Skeletal muscle satellite cell (primary cell): ENCODE data around the gene UBQLN1.
"Not testable (repeated sequence)": the region's sequence is repeated elsewhere in the genome, so short reads cannot be mapped to it uniquely, and the experiment has no call there.

ENCODE experiments used
- H3K27me3 ChIP-seq: 2 replicates; pipeline ENCODE4 v1.7.0; 2013; ENCODE audit warnings: low read length; ENCODE audit not compliant: control insufficient read depth, insufficient read depth
- H3K36me3 ChIP-seq: 2 replicates; pipeline ENCODE4 v1.7.0; 2013; ENCODE audit warnings: mild to moderate bottlenecking, control low read depth, low read length; ENCODE audit not compliant: insufficient read depth
- H3K4me1 ChIP-seq: 2 replicates; pipeline ENCODE4 v1.7.0; 2013; ENCODE audit warnings: low read length; ENCODE audit not compliant: control insufficient read depth, insufficient read depth
- H3K4me2 ChIP-seq: 2 replicates; pipeline ENCODE4 v1.7.0; 2013; ENCODE audit warnings: mild to moderate bottlenecking, low read length
- H3K4me3 ChIP-seq: 2 replicates; pipeline ENCODE4 v1.7.0; 2013; ENCODE audit warnings: low read length
- H3K9ac ChIP-seq: 2 replicates; pipeline ENCODE4 v1.7.0; 2013; ENCODE audit warnings: mild to moderate bottlenecking, low read depth, low read length, moderate library complexity
- H3K9me3 ChIP-seq: replicated peaks from 2 replicates; pipeline ENCODE4 v1.7.0; 2013; ENCODE audit warnings: mild to moderate bottlenecking, control low read depth, low read length

The UBQLN1 gene

DNA sequence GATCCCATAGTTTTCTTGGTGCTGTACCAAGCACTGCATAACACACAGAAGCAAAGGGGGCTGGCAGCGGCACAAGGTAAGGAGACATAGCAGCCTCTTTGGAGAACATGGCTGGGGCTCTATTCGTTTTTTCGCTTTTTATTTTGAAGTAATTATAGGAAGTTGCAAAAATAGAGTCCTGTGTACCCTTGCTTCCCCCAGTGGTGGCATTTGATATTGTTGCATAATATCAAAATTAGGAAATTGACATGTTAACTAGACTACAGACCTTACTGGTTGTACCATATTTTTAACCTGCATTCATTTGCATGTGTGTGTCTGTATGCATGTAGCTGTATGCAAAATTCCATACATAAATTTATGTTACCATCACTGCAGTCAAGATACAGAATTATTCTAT lies 6.6 kb upstream of the UBQLN1 start:
- no peak overlapping the region for H3K9ac ChIP-seq
- H3K9me3 ChIP-seq: no peaks in the 10 kb centered on the region
- no peak overlapping the region for H3K4me2 ChIP-seq
- no peaks in the 10 kb centered on the region for H3K4me1 ChIP-seq
- H3K36me3 ChIP-seq: no peaks in the 10 kb centered on the region
- no peak overlapping the region for H3K4me3 ChIP-seq
- H3K27me3 ChIP-seq: no peaks in the 10 kb centered on the region

DNA sequence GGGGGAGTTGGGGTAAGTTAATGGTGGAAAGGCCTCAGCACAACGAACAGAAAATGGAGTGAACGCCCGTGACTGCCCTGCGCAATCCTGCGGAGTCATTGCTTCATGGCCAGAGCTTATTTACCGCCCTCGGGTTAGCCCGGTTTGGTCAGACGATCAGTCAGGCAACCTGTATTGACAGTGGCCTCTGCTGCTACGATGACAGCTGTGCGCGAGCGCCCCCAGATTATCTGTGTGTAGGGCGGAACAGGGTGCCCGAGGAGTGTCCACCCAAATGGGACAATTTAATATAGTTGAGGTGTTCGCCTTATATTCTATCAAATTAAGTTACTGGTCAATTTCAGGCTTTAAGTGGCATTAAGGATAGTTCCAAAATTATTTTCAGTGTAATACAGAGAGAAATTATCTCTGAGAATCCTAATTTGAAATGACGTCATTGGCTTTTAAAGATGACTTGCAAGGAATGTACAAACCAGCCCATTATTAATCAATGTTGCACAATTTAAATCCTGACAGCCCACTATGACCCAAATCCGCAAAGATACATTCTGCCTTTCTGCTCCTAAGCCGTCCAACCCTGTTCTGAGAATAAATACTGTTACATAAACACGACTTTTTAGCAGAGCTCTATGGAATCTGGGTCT lies 879 bp upstream of the UBQLN1 start:
- Histone ChIP-seq H3K9me3 (no peaks in the 10 kb centered on the region), H3K4me2 (peak overlapping the region; percentile 96), H3K9ac (peak overlapping the region; percentile 98), H3K4me1 (peaks cover 13% of the 10 kb centered on the region), H3K36me3 (peaks cover 3% of the 10 kb centered on the region), H3K27me3 (no peaks in the 10 kb centered on the region), H3K4me3 (peak overlapping the region; percentile 93)

DNA sequence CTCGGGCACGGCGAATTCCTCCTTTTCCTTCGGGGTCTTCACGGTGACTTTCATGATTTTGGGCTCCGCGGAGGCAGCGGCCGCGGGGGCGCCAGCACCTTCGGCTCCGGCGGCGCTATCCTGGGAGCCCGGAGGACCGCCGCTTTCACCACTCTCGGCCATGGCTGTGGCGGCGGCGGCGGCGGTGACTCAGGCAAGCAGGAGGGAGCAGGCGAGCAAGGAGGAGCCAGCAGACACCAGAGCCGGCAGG lies 315 bp downstream of the UBQLN1 start:
- H3K36me3 ChIP-seq: peaks cover 3% of the 10 kb centered on the region
- peak overlapping the region; percentile 96 for H3K4me2 ChIP-seq
- peak overlapping the region; percentile 93 for H3K4me3 ChIP-seq
- H3K4me1 ChIP-seq: peaks cover 13% of the 10 kb centered on the region
- H3K9ac ChIP-seq: peak overlapping the region; percentile 98
- no peaks in the 10 kb centered on the region for H3K9me3 ChIP-seq
- H3K27me3 ChIP-seq: no peaks in the 10 kb centered on the region

DNA sequence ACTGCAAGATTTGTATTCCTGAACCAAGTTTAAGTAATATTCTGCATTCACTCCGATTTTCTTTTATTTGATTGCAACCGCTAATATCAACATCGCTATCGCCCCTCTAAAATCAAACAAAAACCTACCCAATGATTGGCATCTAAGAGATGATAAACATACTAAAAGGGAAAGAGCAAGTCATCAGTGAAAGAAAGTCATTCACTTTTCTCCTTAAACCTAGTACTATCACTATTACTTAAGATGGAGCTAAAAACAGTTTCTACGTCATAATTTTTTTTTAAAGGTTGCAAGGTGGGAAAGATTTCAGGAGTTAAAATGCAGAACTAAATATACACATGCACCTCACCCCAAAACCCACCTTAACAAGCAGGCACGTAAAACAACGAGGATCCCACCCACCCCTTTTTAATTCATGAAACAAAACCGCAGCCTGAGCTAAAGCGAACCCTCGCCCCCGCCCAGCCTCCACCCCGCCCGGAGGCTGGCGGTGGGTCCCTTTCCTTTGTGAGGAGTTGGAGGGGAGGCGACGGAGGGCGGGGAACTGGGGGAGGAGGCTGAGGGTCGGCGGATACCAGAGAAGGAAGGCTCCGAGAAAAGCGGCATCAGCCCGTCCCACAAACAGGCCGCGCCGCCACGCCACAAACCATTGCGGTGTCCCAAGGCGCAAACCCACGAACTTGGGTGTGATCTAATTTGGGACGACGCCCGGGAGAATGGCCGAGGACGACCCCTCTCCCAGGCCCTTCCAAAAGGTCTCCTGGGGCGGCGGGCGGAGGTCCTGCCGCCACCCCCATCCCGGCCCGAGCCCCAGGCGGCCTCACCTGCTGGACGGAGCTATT lies 861 bp downstream of the UBQLN1 start:
- Histone ChIP-seq H3K9ac (peak overlapping the region; percentile 98), H3K9me3 (no peaks in the 10 kb centered on the region), H3K4me1 (peaks cover 18% of the 10 kb centered on the region), H3K36me3 (peaks cover 3% of the 10 kb centered on the region), H3K27me3 (no peaks in the 10 kb centered on the region), H3K4me2 (peak overlapping the region; percentile 96), H3K4me3 (peak overlapping the region; percentile 93)

DNA sequence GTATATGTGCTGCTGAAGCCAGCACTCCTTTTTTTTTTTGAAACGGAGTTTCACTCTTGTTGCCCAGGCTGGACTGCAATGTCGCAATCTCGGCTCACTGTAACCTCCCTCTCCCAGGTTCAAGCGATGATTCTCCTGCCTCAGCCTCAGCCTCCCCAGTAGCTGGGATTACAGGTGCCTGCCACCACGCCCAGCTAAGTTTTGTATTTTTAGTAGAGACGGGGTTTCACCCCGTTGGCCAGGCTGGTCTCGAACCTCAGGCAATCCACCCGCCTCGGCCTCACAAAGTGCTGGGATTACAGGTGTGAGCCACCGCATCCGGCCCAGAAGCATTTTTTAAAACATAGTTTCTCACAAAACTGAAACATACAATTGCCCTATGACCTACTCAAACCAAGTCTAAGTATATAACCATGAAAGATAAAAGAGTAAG lies 2.5 kb downstream of the UBQLN1 start:
- not testable (repeated sequence) for H3K4me3 ChIP-seq, H3K9ac ChIP-seq, H3K27me3 ChIP-seq, H3K9me3 ChIP-seq, H3K36me3 ChIP-seq
- peaks cover 30% of the 10 kb centered on the region for H3K4me1 ChIP-seq
- H3K4me2 ChIP-seq: peak overlapping the region; percentile 96

DNA sequence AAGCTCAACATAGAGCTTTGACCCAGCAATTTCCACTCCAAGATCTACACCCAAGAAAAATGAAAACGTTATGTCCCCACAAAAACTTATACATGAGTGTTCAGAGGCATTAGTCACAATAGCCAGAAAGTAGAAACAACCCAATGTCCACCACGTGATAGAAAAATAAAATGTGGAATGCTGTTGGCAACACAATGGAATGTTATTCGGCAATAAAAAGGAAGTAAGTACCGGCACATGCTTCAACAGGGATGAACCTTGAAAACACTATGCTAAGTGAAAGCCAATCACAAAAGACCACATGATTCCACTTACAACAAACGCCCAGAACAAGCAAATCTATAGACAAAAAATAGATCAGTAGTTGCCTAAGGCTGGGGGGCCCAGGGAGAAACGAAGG lies 6.0 kb downstream of the UBQLN1 start:
- Histone ChIP-seq H3K9me3 (no peaks in the 10 kb centered on the region), H3K4me1 (peaks cover 37% of the 10 kb centered on the region), H3K9ac (no peak overlapping the region), H3K27me3 (no peaks in the 10 kb centered on the region), H3K36me3 (peaks cover 3% of the 10 kb centered on the region), H3K4me3 (peak overlapping the region; percentile 38), H3K4me2 (peak overlapping the region; percentile 72)

DNA sequence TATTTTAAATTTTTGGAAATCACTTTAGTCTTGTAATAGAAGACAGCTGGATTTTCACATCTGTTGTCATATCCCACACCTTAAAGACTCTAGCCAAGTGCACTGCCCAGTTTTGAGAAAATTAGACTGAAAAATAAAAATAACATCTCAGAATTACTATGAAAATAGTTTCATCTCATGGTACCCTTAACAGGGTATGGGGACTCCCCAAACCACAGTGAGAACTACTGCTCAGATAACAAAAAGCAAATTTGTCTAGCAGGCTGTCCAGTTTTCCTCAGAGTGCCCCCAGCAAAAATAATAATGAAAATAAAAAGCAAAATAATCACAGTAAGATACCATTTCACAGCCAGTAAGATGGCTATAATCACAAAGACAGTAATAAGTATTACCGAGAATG lies 6.5 kb downstream of the UBQLN1 start:
- H3K9me3 ChIP-seq: no peaks in the 10 kb centered on the region
- no peaks in the 10 kb centered on the region for H3K27me3 ChIP-seq
- peak overlapping the region; percentile 72 for H3K4me2 ChIP-seq
- H3K36me3 ChIP-seq: peaks cover 3% of the 10 kb centered on the region
- peak overlapping the region; percentile 15 for H3K9ac ChIP-seq
- H3K4me3 ChIP-seq: peak overlapping the region; percentile 38
- H3K4me1 ChIP-seq: peaks cover 36% of the 10 kb centered on the region

DNA sequence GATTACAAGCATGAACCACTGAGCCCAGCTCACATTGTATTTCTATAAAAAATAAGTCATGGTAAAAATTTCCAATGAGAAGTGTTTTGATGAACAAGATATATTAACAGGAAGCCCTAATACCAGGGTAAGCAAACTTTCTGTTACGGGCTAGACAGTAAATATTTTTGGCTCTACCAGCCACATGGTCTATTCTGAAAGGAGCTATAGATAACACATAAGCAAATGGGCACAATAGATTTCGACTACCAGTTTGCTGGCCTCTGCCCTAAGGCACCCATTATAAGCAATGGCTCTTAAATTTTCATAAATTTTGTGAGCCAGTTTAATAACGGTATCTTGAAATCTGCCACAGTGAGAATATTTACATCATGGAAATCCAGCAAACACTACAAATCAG lies 8.1 kb downstream of the UBQLN1 start:
- no peaks in the 10 kb centered on the region for H3K27me3 ChIP-seq
- H3K9me3 ChIP-seq: no peaks in the 10 kb centered on the region
- no peak overlapping the region for H3K9ac ChIP-seq
- H3K4me1 ChIP-seq: peaks cover 30% of the 10 kb centered on the region
- no peak overlapping the region for H3K4me2 ChIP-seq
- no peak overlapping the region for H3K4me3 ChIP-seq
- H3K36me3 ChIP-seq: no peaks in the 10 kb centered on the region

DNA sequence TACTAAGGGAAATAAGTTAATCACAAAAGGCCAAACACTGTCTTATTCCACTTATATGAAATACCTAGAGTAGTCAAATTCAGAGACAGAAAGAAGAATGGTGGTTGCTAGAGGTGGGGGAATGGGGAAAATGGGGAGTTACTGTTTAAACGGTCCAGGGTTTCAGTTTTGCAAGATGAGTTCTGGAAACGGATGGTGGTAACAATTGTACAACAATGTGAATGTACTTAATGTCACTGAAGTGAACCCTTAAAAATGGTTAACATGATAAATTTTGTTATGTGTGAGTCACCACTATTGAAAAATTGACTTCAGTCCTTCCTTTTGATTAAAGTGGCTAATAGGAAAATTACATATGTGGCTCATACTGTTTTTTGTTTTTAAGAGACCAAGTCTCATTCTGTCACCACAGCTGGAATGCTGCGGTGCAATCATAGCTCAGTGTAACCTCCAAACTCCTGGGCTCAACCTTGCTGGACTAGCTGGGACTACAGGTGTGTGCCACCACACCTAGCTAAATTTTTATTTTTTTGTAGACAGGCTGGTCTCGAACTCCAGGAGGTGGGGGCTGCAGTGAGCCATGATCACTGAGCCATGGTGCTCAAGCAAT lies 8.7 kb downstream of the UBQLN1 start:
- Histone ChIP-seq H3K9me3 (no peaks in the 10 kb centered on the region), H3K27me3 (no peaks in the 10 kb centered on the region), H3K9ac (no peak overlapping the region), H3K4me1 (peaks cover 30% of the 10 kb centered on the region), H3K4me3 (no peak overlapping the region), H3K36me3 (no peaks in the 10 kb centered on the region), H3K4me2 (no peak overlapping the region)

DNA sequence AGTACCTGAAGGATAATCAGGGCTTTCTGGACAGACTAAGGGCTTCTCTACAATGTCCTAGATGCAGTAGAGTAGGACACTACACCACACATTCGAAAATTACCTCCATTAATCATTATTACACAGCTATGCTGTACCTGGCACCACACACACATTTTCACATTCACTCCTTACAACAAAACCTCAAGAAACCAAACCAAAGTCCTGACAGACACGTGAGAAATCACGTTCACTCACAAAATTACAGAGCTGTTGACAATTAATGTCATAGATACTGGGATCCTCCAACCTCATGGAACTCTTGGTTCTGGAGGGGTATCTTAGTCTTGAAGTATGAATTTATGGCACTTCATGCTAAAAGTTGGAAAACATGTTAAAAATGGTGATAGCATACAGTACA lies 16.3 kb downstream of the UBQLN1 start:
- Histone ChIP-seq H3K4me3 (no peak overlapping the region), H3K27me3 (no peaks in the 10 kb centered on the region), H3K9me3 (no peaks in the 10 kb centered on the region), H3K4me2 (no peak overlapping the region), H3K9ac (no peak overlapping the region), H3K36me3 (no peaks in the 10 kb centered on the region), H3K4me1 (no peaks in the 10 kb centered on the region)

DNA sequence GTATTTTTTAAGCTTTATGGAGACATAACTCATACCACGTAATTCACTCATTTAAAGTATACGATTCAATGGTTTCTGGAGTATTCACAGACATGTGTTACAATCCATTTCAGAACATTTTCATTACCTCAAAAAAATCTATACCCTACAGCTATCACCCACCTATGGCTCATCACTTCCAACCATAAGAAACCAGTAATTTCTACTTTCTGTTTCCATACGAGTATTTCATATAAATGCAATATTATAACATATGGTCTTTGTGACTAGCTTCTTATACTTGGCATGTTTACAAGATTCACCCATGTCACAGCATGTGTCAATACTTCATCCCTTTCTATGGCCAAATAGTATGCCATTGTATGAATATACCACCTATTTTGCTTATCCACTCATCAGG lies 18.8 kb downstream of the UBQLN1 start:
- no peak overlapping the region for H3K4me3 ChIP-seq
- no peaks in the 10 kb centered on the region for H3K36me3 ChIP-seq
- no peaks in the 10 kb centered on the region for H3K4me1 ChIP-seq
- no peaks in the 10 kb centered on the region for H3K9me3 ChIP-seq
- no peak overlapping the region for H3K9ac ChIP-seq
- no peaks in the 10 kb centered on the region for H3K27me3 ChIP-seq
- H3K4me2 ChIP-seq: no peak overlapping the region
